NCI-H748 (cell line): Measurements from ENCODE around the gene RBM20.

ENCODE experiments used
- DNase-seq: peaks from one replicate; lab custom pipeline; 2025; ENCODE audit not compliant: unreplicated experiment; lab: John Stamatoyannopoulos, UW

The RBM20 gene

GRCh38 chr10:110803239-110803749 is 159.2 kb downstream of the RBM20 start:
- DNase-seq: no peak

- no peak for DNase-seq
Measured at GRCh38 chr10:110803830-110804338, 159.7 kb downstream of the RBM20 start.

- DNase-seq: no peak
Measured at GRCh38 chr10:110804376-110804775, 160.2 kb downstream of the RBM20 start.

- DNase-seq: no peak
Measured at GRCh38 chr10:110805292-110805691, 161.2 kb downstream of the RBM20 start.

GRCh38 chr10:110806335-110806734 is 162.2 kb downstream of the RBM20 start:
- DNase-seq: no peak

GRCh38 chr10:110808123-110808522 is 164.0 kb downstream of the RBM20 start:
- DNase-seq: no peak

- no peak for DNase-seq
Measured at GRCh38 chr10:110808615-110809014, 164.5 kb downstream of the RBM20 start.

GRCh38 chr10:110810625-110811024 is 166.5 kb downstream of the RBM20 start:
- DNase-seq: no peak

GRCh38 chr10:110811791-110812581 is 167.8 kb downstream of the RBM20 start:
- no peak for DNase-seq

- no peak for DNase-seq
Measured at GRCh38 chr10:110812583-110812982, 168.4 kb downstream of the RBM20 start.

- no peak for DNase-seq
Measured at GRCh38 chr10:110813743-110814472, 169.8 kb downstream of the RBM20 start.

- no peak for DNase-seq
Measured at GRCh38 chr10:110815354-110816004, 171.3 kb downstream of the RBM20 start.

- no peak for DNase-seq
Measured at GRCh38 chr10:110817614-110818013, 173.5 kb downstream of the RBM20 start.

GRCh38 chr10:110818311-110819256 is 174.4 kb downstream of the RBM20 start:
- DNase-seq: no peak

- DNase-seq: no peak
Measured at GRCh38 chr10:110820321-110820814, 176.2 kb downstream of the RBM20 start.

- no peak for DNase-seq
Measured at GRCh38 chr10:110821508-110821907, 177.4 kb downstream of the RBM20 start.

GRCh38 chr10:110822035-110822711 is 178.0 kb downstream of the RBM20 start:
- DNase-seq: no peak

- peak; percentile 58 for DNase-seq
Measured at GRCh38 chr10:110822712-110823311, 178.7 kb downstream of the RBM20 start.

- no peak for DNase-seq
Measured at GRCh38 chr10:110824152-110824441, 180.0 kb downstream of the RBM20 start.
